Endothelial cell of umbilical vein (primary cell): ENCODE results near the gene YWHAE. TPM values are rescaled to one million over a fixed set of nuclear protein-coding genes. Genes with fewer than 3 reads are reported as not detected.

Experiments used
- BruUV-seq: library from RNA; stranded (reverse); fragments of 400-500 nt; replicated peaks from 2 replicates; lab custom pipeline; 2021; lab: Mats Ljungman, UMichigan
- CTCF ChIA-PET: fragments of 300-600, 350-600 bp; sonication (Branson Sonifier 250); formaldehyde crosslinking; loops from one replicate; lab custom pipeline; 2021; ENCODE audit warnings: antibody characterized with exemption, inconsistent platforms; lab: Charles Lee
- POLR2A ChIA-PET: fragments of 300-600, 350-600 bp; sonication (Branson Sonifier 250); formaldehyde crosslinking; loops from one replicate; lab custom pipeline; 2021; ENCODE audit warnings: antibody characterized with exemption, inconsistent platforms; lab: Charles Lee
- DNase-seq: peaks from one replicate; pipeline ENCODE4 v3.0.0-alpha.2; 2011; ENCODE audit warnings: low read depth, low spot score
- FAIRE-seq: peaks from 2 replicates; lab custom pipeline; 2011; peaks lifted over from hg19 to GRCh38; lab: Jason Lieb, UNC
- H2AFZ ChIP-seq: 2 replicates; pipeline ENCODE4 v1.6.0; 2012; ENCODE audit warnings: low read depth, low read length, control low read depth, inconsistent platforms
- H3K27ac ChIP-seq: 2 replicates; pipeline ENCODE4 v1.5.1; 2011; ENCODE audit warnings: low read depth, mild to moderate bottlenecking, control low read depth, low read length, moderate library complexity; ENCODE audit not compliant: insufficient read depth
- H3K27me3 ChIP-seq, 2 experiments: 2 replicates each; pipeline versions ENCODE4 v1.6.0 to v1.6.1; 2011; ENCODE audit warnings: low read length in 2 of 2, mixed read lengths in 1 of 2; ENCODE audit not compliant: control insufficient read depth in 2 of 2, insufficient read depth in 2 of 2
- H3K36me3 ChIP-seq, 2 experiments: 2 replicates in 1 of 2; 3 replicates in 1 of 2; pipeline ENCODE4 v1.5.1; 2011; ENCODE audit warnings: low read length in 2 of 2, mild to moderate bottlenecking in 1 of 2, moderate library complexity in 1 of 2; ENCODE audit not compliant: control insufficient read depth in 2 of 2, insufficient read depth in 2 of 2; ENCODE audit errors: extremely low read depth in 1 of 2
- H3K4me1 ChIP-seq: 3 replicates; pipeline ENCODE4 v1.5.1; 2011; ENCODE audit warnings: mild to moderate bottlenecking, low read length; ENCODE audit not compliant: control insufficient read depth, insufficient read depth; ENCODE audit errors: extremely low read depth
- H3K4me2 ChIP-seq: 2 replicates; pipeline ENCODE4 v1.6.1; 2011; ENCODE audit warnings: low read length, control low read depth, mixed read lengths; ENCODE audit not compliant: insufficient read depth
- H3K4me3 ChIP-seq, 3 experiments: fragments of 200-600 bp in 1 of 3; sonication (generic), shearing (Covaris generic) in 1 of 3; replicated peaks in 1 of 3; 2 replicates each; pipeline ENCODE4 v1.5.1; 2011 to 2016; ENCODE audit warnings: control low read depth in 3 of 3, low read length in 3 of 3, mild to moderate bottlenecking in 2 of 3, inconsistent platforms in 1 of 3, low read depth in 1 of 3, moderate library complexity in 1 of 3; ENCODE audit not compliant: insufficient read depth in 1 of 3
- H3K79me2 ChIP-seq: 2 replicates; pipeline ENCODE4 v1.6.0; 2012; ENCODE audit warnings: low read length, inconsistent platforms; ENCODE audit not compliant: control insufficient read depth, insufficient read depth
- H3K9ac ChIP-seq: replicated peaks from 2 replicates; pipeline ENCODE3; 2011; ENCODE audit warnings: low read length, control low read depth; ENCODE audit not compliant: insufficient read depth; ENCODE audit errors: extremely low read depth
- H3K9me1 ChIP-seq: replicated peaks from 3 replicates; pipeline ENCODE4 v1.6.0; 2011; ENCODE audit warnings: mild to moderate bottlenecking, low read length; ENCODE audit not compliant: control insufficient read depth, insufficient read depth; ENCODE audit errors: extremely low read depth
- H3K9me3 ChIP-seq: replicated peaks from 2 replicates; pipeline ENCODE4 v1.5.1; 2012; ENCODE audit warnings: low read length, inconsistent platforms; ENCODE audit not compliant: control insufficient read depth, insufficient read depth
- H4K20me1 ChIP-seq: replicated peaks from 2 replicates; pipeline ENCODE3; 2011; ENCODE audit warnings: mild to moderate bottlenecking, low read length; ENCODE audit not compliant: control insufficient read depth, insufficient read depth; ENCODE audit errors: extremely low read depth
- EZH2 ChIP-seq: IDR thresholded peaks from 2 replicates; pipeline ENCODE4 v1.6.1; 2012; ENCODE audit warnings: borderline replicate concordance, low read depth, mild to moderate bottlenecking, moderate library complexity, low read length, inconsistent platforms; ENCODE audit not compliant: severe bottlenecking
- FOS ChIP-seq: IDR thresholded peaks from 2 replicates; pipeline ENCODE4 v1.6.1; 2011; ENCODE audit warnings: mild to moderate bottlenecking, low read length, moderate library complexity, borderline replicate concordance; ENCODE audit not compliant: insufficient read depth
- GATA2 ChIP-seq: IDR thresholded peaks from 2 replicates; pipeline ENCODE4 v1.7.0; 2011; ENCODE audit warnings: low read depth, mild to moderate bottlenecking, moderate library complexity, mixed read lengths, low read length; ENCODE audit not compliant: insufficient read length, insufficient read depth
- JUN ChIP-seq: IDR thresholded peaks from 2 replicates; pipeline ENCODE4 v1.6.1; 2011; ENCODE audit warnings: borderline replicate concordance, low read depth; ENCODE audit not compliant: insufficient read length, insufficient read depth
- MAX ChIP-seq: IDR thresholded peaks from 2 replicates; pipeline ENCODE4 v1.6.1; 2011; ENCODE audit not compliant: insufficient read depth, insufficient read length
- MYC ChIP-seq: IDR thresholded peaks from one replicate; pipeline ENCODE4 v1.6.1; 2011; ENCODE audit warnings: mild to moderate bottlenecking, low read depth, low read length
- POLR2A ChIP-seq: IDR thresholded peaks from 2 replicates; pipeline ENCODE4 v1.6.1; 2012; ENCODE audit warnings: low read depth, mild to moderate bottlenecking, control low read depth, low read length
- POLR2AphosphoS5 ChIP-seq: IDR thresholded peaks from 2 replicates; pipeline ENCODE4 v1.6.1; 2012; ENCODE audit warnings: low read depth, mild to moderate bottlenecking, control low read depth, low read length, moderate library complexity; ENCODE audit not compliant: insufficient read depth
- dilution Hi-C: fragments of 300-500 bp; cut with MboI; formaldehyde crosslinking; loops from one replicate; pipeline ENCODE4 v1.15.0; 2019; ENCODE audit warnings: low sequenced_read_pairs; ENCODE audit not compliant: extremely low pct_ligation_motif_present
- intact Hi-C: fragments of 100-400 bp; cut with micrococcal nuclease; formaldehyde crosslinking; loops from one replicate; pipeline ENCODE4 v1.10.0; 2022
- polyA plus RNA-seq, 4 experiments: library from polyadenylated mRNA; depleted of rRNA in 3 of 4; stranded (reverse) in 3 of 4; unstranded in 1 of 4; fragments of >200 nt; gene quantifications; 2 replicates each; pipeline versions ENCODE4 v1.2.1 to v1.2.3, GENCODE V29; 2011 to 2012; ENCODE audit warnings: missing spikeins in 1 of 4
- total RNA-seq: library from RNA; stranded (reverse); gene quantifications from 2 replicates; pipeline ENCODE4 v1.2.3, GENCODE V29; 2021
- TF ChIP-seq, protein P1 (sequence below), 2 donors: IDR thresholded peaks; 1 replicate in 1 of 2; 2 replicates in 1 of 2; pipeline ENCODE4 v1.5.1; 2011; ENCODE audit warnings: low read length in 2 of 2, mild to moderate bottlenecking in 2 of 2, moderate library complexity in 2 of 2, control low read depth in 1 of 2, inconsistent platforms in 1 of 2, low read depth in 1 of 2; ENCODE audit not compliant: insufficient read depth in 1 of 2; ENCODE audit errors: extremely low read depth in 1 of 2

YWHAE gene
- total and polyA plus RNA-seq, 2 donors (not counting 3 experiments of a cell fraction or from before 2014, with no cell fraction given): 396 to 819 TPM

GRCh38 chr17:1391577-1391976, 8.4 kb downstream of the YWHAE start:
- H4K20me1 ChIP-seq: peaks cover 32% of the 10 kb centered on the region
- CTCF ChIA-PET: interaction anchor here (0.7 to 5.7 kb wide), 5 partner anchors 11 to 47 kb away, joined by 3 to 73 read pairs (median 6); no protein-coding TSS in a partner anchor
- no peak overlapping the region for H3K4me3 ChIP-seq
- H3K79me2 ChIP-seq: peaks cover 100% of the 10 kb centered on the region
- TF ChIP-seq GATA2 (no peak), EZH2 (no peak), JUN (no peak), MAX (no peak), MYC (no peak), FOS (no peak), POLR2AphosphoS5 (no peak), POLR2A (no peak)
- TF ChIP-seq, protein P1, sequence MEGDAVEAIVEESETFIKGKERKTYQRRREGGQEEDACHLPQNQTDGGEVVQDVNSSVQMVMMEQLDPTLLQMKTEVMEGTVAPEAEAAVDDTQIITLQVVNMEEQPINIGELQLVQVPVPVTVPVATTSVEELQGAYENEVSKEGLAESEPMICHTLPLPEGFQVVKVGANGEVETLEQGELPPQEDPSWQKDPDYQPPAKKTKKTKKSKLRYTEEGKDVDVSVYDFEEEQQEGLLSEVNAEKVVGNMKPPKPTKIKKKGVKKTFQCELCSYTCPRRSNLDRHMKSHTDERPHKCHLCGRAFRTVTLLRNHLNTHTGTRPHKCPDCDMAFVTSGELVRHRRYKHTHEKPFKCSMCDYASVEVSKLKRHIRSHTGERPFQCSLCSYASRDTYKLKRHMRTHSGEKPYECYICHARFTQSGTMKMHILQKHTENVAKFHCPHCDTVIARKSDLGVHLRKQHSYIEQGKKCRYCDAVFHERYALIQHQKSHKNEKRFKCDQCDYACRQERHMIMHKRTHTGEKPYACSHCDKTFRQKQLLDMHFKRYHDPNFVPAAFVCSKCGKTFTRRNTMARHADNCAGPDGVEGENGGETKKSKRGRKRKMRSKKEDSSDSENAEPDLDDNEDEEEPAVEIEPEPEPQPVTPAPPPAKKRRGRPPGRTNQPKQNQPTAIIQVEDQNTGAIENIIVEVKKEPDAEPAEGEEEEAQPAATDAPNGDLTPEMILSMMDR (IDR thresholded peaks at IDR 0.05; ENCODE audit: extremely low read depth in 1 of 2, insufficient read depth in 1 of 2, low read depth in 1 of 2, low read length in 2 of 2): no peak
- H3K9ac ChIP-seq: no peak overlapping the region
- H3K9me3 ChIP-seq: no peaks in the 10 kb centered on the region
- no peaks in the 10 kb centered on the region for H3K36me3 ChIP-seq
- DNase-seq: no peak
- H3K4me2 ChIP-seq: peak overlapping the region; percentile 35
- H3K4me1 ChIP-seq: peaks cover 14% of the 10 kb centered on the region
- BruUV-seq: no TSS peak
- H2AFZ ChIP-seq: no peak overlapping the region
- intact Hi-C loops: no loop called here
- H3K27ac ChIP-seq: no peak overlapping the region
- H3K27me3 ChIP-seq: no peaks in the 10 kb centered on the region
- no peak for FAIRE-seq
- dilution Hi-C loops: no loop called here
- H3K9me1 ChIP-seq: no peaks in the 10 kb centered on the region
- POLR2A ChIA-PET: interaction anchor here (1.5 kb wide), 1 partner anchor 14 kb away, joined by 6 read pairs; no protein-coding TSS in a partner anchor
